HEK293T (cell line): ENCODE data around the gene ELF3.
"Not testable (repeated sequence)": the region's sequence is repeated elsewhere in the genome, so short reads cannot be mapped to it uniquely, and the experiment has no call there.

Experiments used
- CTCF ChIA-PET: fragments of 350-600 bp; formaldehyde crosslinking; extraction: SDS; loops from one replicate; lab custom pipeline; 2021; ENCODE audit warnings: antibody characterized with exemption, inconsistent platforms; lab: Yijun Ruan, JAX
- POLR2A ChIA-PET: fragments of 350-600 bp; formaldehyde crosslinking; extraction: SDS; loops from one replicate; lab custom pipeline; 2020; ENCODE audit warnings: antibody characterized with exemption, inconsistent platforms; lab: Yijun Ruan, JAX
- DNase-seq: peaks from one replicate; pipeline ENCODE4 v3.0.0; 2012; ENCODE audit warnings: mixed read lengths; ENCODE audit errors: extremely low spot score
- ARNT ChIP-seq: fragments of 450-650 bp; IDR thresholded peaks from 2 replicates; pipeline ENCODE4 v1.6.1; 2017; ENCODE audit warnings: mild to moderate bottlenecking
- BHLHE40 ChIP-seq: fragments of 450-650 bp; IDR thresholded peaks from 2 replicates; pipeline ENCODE4 v1.6.1; 2016; ENCODE audit warnings: mild to moderate bottlenecking, moderate library complexity, borderline replicate concordance
- CTBP1 ChIP-seq: fragments of 450-650 bp; IDR thresholded peaks from 2 replicates; pipeline ENCODE4 v1.6.1; 2016; ENCODE audit warnings: borderline replicate concordance
- ELF4 ChIP-seq: fragments of 450-650 bp; IDR thresholded peaks from 2 replicates; pipeline ENCODE4 v1.6.1; 2017; ENCODE audit warnings: antibody characterized with exemption
- FOXA1 ChIP-seq: fragments of 450-650 bp; IDR thresholded peaks from 2 replicates; pipeline ENCODE4 v1.6.1; 2016; ENCODE audit warnings: mild to moderate bottlenecking
- FOXK2 ChIP-seq: fragments of 450-650 bp; IDR thresholded peaks from 2 replicates; pipeline ENCODE4 v1.6.1; 2016; ENCODE audit warnings: mild to moderate bottlenecking
- FOXM1 ChIP-seq: fragments of 450-650 bp; IDR thresholded peaks from 2 replicates; pipeline ENCODE4 v1.6.1; 2017; ENCODE audit warnings: mild to moderate bottlenecking, borderline replicate concordance
- HDGF ChIP-seq: fragments of 450-650 bp; IDR thresholded peaks from 2 replicates; pipeline ENCODE4 v1.6.1; 2017; ENCODE audit warnings: antibody characterized with exemption, borderline replicate concordance
- L3MBTL2 ChIP-seq: fragments of 450-650 bp; conservative IDR thresholded peaks from 2 replicates; pipeline ENCODE4 v1.6.1; 2016; ENCODE audit warnings: mild to moderate bottlenecking
- LEF1 ChIP-seq: fragments of 450-650 bp; IDR thresholded peaks from 2 replicates; pipeline ENCODE4 v1.6.1; 2017; ENCODE audit warnings: mild to moderate bottlenecking, borderline replicate concordance
- NFRKB ChIP-seq: fragments of 450-650 bp; IDR thresholded peaks from 2 replicates; pipeline ENCODE4 v1.6.1; 2016; ENCODE audit warnings: mild to moderate bottlenecking, moderate library complexity
- PKNOX1 ChIP-seq: fragments of 450-650 bp; IDR thresholded peaks from 2 replicates; pipeline ENCODE4 v1.6.1; 2016
- SP1 ChIP-seq: fragments of 450-650 bp; IDR thresholded peaks from 2 replicates; pipeline ENCODE4 v1.6.1; 2017
- SUZ12 ChIP-seq: fragments of 450-650 bp; IDR thresholded peaks from 2 replicates; pipeline ENCODE4 v1.6.1; 2016; ENCODE audit warnings: mild to moderate bottlenecking
- TARDBP ChIP-seq: fragments of 450-650 bp; IDR thresholded peaks from 2 replicates; pipeline ENCODE4 v1.6.1; 2016
- ZNF384 ChIP-seq: fragments of 450-650 bp; IDR thresholded peaks from 2 replicates; pipeline ENCODE4 v1.6.1; 2016

Gene ELF3

GRCh38 chr1:202010180-202011015 lies at the start of gene ELF3:
TSS of gene ELF3 (plus strand) at chr1:202010587. CDS start at chr1:202011137, 550 bp downstream.
- no peak for DNase-seq
- TF ChIP-seq SUZ12 (no peak), ZNF384 (no peak), SP1 (no peak), PKNOX1 (no peak), LEF1 (no peak), ELF4 (no peak), FOXM1 (no peak), NFRKB (no peak), L3MBTL2 (no peak), FOXK2 (no peak), FOXA1 (no peak)
- CTCF ChIA-PET = interaction anchor here (0.9 to 1.8 kb wide), 2 partner anchors 108 to 109 kb away, joined by 5 to 6 read pairs; no protein-coding TSS in a partner anchor
- POLR2A ChIA-PET = no interaction called here

DNA sequence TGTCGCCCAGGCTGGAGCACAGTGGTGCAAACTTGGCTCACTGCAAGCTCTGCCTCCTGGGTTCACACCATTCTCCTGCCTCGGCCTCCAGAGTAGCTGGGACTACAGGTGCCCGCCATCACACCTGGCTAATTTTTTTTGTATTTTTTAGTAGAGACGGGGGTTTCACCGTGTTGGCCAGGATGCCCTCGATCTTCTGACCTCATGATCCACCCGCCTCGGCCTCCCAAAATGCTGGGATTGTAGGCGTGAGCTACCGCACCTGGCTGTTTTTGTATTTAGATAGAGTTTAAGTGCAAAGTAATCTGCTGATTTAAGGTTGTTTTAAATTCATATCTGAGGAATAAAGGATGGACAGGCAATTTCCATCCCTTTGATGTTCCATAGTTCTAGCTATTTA lies 48.0 kb upstream of the ELF3 start:
- DNase-seq, POLR2A ChIA-PET, CTCF ChIA-PET: not testable (repeated sequence)

GRCh38 chr1:201964261-201964660 lies 46.1 kb upstream of the ELF3 start:
- CTCF ChIA-PET = interaction anchor here (0.6 to 1.9 kb wide), 3 partner anchors 19 to 69 kb away, joined by 3 to 5 read pairs (median 3); no protein-coding TSS in a partner anchor

DNA sequence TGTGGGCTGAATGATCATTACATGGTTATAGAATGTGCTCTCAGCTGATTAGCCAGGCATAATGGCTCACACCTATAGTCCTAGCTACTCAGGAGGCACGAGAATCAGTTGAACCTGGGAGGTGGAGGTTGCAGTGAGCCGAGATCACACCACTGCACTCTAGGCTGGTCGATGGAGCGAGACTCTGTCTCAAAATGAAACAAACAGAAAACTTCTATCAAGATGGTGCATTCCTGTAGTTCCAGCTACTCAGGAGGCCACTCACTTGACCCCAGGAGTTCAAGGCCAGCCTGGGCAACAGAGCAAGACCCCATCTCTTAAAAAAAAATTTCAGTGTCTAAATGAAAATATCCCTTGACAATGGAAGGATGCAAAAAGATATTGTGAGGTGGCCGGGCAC lies 44.2 kb upstream of the ELF3 start:
- DNase-seq = no peak
- ChIA-PET CTCF (interaction anchor here (1.9 kb wide), 1 partner anchor 21 kb away, joined by 5 read pairs; no protein-coding TSS in a partner anchor), POLR2A (no interaction called here)
- TF ChIP-seq ARNT (no peak), L3MBTL2 (no peak), TARDBP (no peak), LEF1 (no peak), BHLHE40 (no peak), HDGF (no peak), ZNF384 (no peak), CTBP1 (no peak), FOXK2 (no peak), SUZ12 (no peak), PKNOX1 (no peak)

More at GRCh38 chr1:201964261-201964660, 46.1 kb upstream of the ELF3 start:
- no peak for DNase-seq
- POLR2A ChIA-PET = no interaction called here
- TF ChIP-seq HDGF = no peak
- TF ChIP-seq PKNOX1 = no peak
- no peak for TF ChIP-seq FOXK2
- TF ChIP-seq LEF1 = no peak
- no peak for TF ChIP-seq FOXM1
- TF ChIP-seq BHLHE40 = no peak
- no peak for TF ChIP-seq ZNF384
- TF ChIP-seq CTBP1 = no peak
- no peak for TF ChIP-seq SUZ12
- no peak for TF ChIP-seq ELF4
- TF ChIP-seq NFRKB = no peak
- TF ChIP-seq SP1 = no peak
- TF ChIP-seq L3MBTL2 = no peak
- no peak for TF ChIP-seq ARNT
- TF ChIP-seq FOXA1 = no peak
- no peak for TF ChIP-seq TARDBP

DNA sequence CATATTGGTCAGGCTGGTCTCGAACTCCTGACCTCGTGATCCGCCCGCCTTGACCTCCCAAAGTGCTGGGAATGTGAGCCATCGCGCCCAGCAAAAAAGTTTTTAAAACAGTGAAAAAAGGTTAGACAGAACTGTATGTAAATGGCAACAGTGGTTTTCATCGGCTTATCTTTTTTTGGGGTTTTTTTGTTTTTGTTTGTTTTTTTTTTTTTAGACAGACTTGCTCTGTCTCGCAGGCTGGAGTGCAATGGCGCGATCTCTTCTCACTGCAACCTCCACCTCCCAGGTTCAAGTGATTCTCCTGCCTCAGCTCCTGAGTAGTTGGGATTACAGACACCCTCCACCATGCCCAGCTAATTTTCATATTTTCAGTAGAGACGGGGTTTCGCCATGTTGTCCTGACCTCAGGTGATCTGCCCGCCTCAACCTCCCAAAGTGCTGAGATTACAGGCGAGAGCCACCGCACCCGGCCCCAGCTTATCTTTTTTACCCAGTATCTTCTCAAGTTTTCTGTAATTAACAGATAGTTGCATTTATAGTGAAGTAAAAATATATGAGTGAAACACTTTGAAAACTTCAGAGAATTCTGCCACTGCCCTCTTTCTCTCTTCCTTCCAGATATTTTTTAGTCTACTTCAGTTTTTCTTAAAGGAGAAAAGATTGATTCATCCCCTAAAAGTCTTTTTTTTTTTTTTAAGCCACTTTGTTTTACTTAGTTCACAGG lies 42.0 kb upstream of the ELF3 start:
- TF ChIP-seq CTBP1 = no peak
- no peak for TF ChIP-seq L3MBTL2
- TF ChIP-seq LEF1 = no peak
- no peak for TF ChIP-seq BHLHE40
- TF ChIP-seq NFRKB = no peak
- no peak for TF ChIP-seq FOXK2
- TF ChIP-seq FOXA1 = no peak
- no peak for TF ChIP-seq SP1
- no peak for TF ChIP-seq PKNOX1
- TF ChIP-seq SUZ12 = no peak
- no peak for TF ChIP-seq ZNF384
- TF ChIP-seq TARDBP = no peak
- no peak for TF ChIP-seq ELF4
- TF ChIP-seq HDGF = no peak
- TF ChIP-seq FOXM1 = no peak
- TF ChIP-seq ARNT = no peak
- DNase-seq = no peak
- CTCF ChIA-PET = interaction anchor here (0.7 to 1.9 kb wide), 2 partner anchors 72 to 532 kb away, joined by 5 read pairs; no protein-coding TSS in a partner anchor
- POLR2A ChIA-PET = interaction anchor here (1.1 to 1.2 kb wide), 2 partner anchors 14 to 15 kb away, joined by 3 to 4 read pairs; partner anchors contain the start of gene TIMM17A
